Stomach smooth muscle (tissue), 2 donors: ENCODE measurements around the gene CIT.
"Not testable (repeated sequence)": the region's sequence is repeated elsewhere in the genome, so short reads cannot be mapped to it uniquely, and the experiment has no call there.

Source experiments
- H3K27ac ChIP-seq: one replicate; pipeline ENCODE4 v1.7.0; 2013; ENCODE audit warnings: mild to moderate bottlenecking, low read length, inconsistent platforms
- H3K27me3 ChIP-seq, 2 donors: one replicate each; pipeline ENCODE4 v1.7.0; 2013; ENCODE audit warnings: low read length in 2 of 2; ENCODE audit not compliant: insufficient read depth in 2 of 2, control insufficient read depth in 1 of 2
- H3K36me3 ChIP-seq, 2 donors: one replicate each; pipeline ENCODE4 v1.7.0; 2013; ENCODE audit warnings: low read length in 2 of 2; ENCODE audit not compliant: control insufficient read depth in 2 of 2, insufficient read depth in 2 of 2
- H3K4me1 ChIP-seq: one replicate; pipeline ENCODE4 v1.7.0; 2013; ENCODE audit warnings: low read length; ENCODE audit not compliant: control insufficient read depth, insufficient read depth
- H3K4me3 ChIP-seq, 2 donors: one replicate each; pipeline ENCODE4 v1.7.0; 2013; ENCODE audit warnings: low read length in 2 of 2
- H3K9ac ChIP-seq, 2 donors: one replicate each; pipeline ENCODE4 v1.7.0; 2013; ENCODE audit warnings: low read length in 2 of 2, mild to moderate bottlenecking in 1 of 2
- H3K9me3 ChIP-seq, 2 donors: one replicate each; pipeline ENCODE4 v1.7.0; 2013; ENCODE audit warnings: low read length in 2 of 2; ENCODE audit not compliant: control insufficient read depth in 2 of 2
- donor health status: healthy.
- donor health status: Pancreatic carcinoma.

The CIT gene

GRCh38 chr12:119901670-119902069 is 24.6 kb upstream of the CIT start:
- no peaks in the 10 kb centered on the region for H3K27me3 ChIP-seq
- no peak overlapping the region for H3K27ac ChIP-seq
- H3K4me1 ChIP-seq = no peaks in the 10 kb centered on the region
- no peak overlapping the region for H3K9ac ChIP-seq
- no peaks in the 10 kb centered on the region for H3K36me3 ChIP-seq
- H3K9me3 ChIP-seq = no peaks in the 10 kb centered on the region
- H3K4me3 ChIP-seq = no peak overlapping the region

GRCh38 chr12:119894916-119895315 is 17.8 kb upstream of the CIT start:
- H3K27me3 ChIP-seq = no peaks in the 10 kb centered on the region
- H3K4me3 ChIP-seq = no peak overlapping the region
- H3K9ac ChIP-seq = no peak overlapping the region
- no peaks in the 10 kb centered on the region for H3K4me1 ChIP-seq
- H3K9me3 ChIP-seq = peaks cover 2 to 7% of the 10 kb centered on the region in 2 donors
- H3K36me3 ChIP-seq = no peaks in the 10 kb centered on the region
- no peak overlapping the region for H3K27ac ChIP-seq

- not testable (repeated sequence) for H3K4me3 ChIP-seq, H3K27me3 ChIP-seq, H3K9ac ChIP-seq, H3K4me1 ChIP-seq, H3K36me3 ChIP-seq, H3K9me3 ChIP-seq, H3K27ac ChIP-seq
These were observed 15.5 kb upstream of the CIT start for GRCh38 chr12:119892611-119893010.

GRCh38 chr12:119885549-119885948 is 8.4 kb upstream of the CIT start:
- H3K36me3 ChIP-seq = no peaks in the 10 kb centered on the region
- H3K4me3 ChIP-seq = no peak overlapping the region
- no peak overlapping the region for H3K27ac ChIP-seq
- no peaks in the 10 kb centered on the region for H3K9me3 ChIP-seq
- no peaks in the 10 kb centered on the region for H3K27me3 ChIP-seq
- H3K4me1 ChIP-seq = no peaks in the 10 kb centered on the region
- no peak overlapping the region for H3K9ac ChIP-seq

- not testable (repeated sequence) for H3K27ac ChIP-seq, H3K9ac ChIP-seq, H3K9me3 ChIP-seq, H3K36me3 ChIP-seq, H3K27me3 ChIP-seq, H3K4me1 ChIP-seq, H3K4me3 ChIP-seq
These were observed 6.7 kb upstream of the CIT start for GRCh38 chr12:119883791-119884190.

- no peak overlapping the region for H3K9ac ChIP-seq
- no peak overlapping the region for H3K4me3 ChIP-seq
- no peak overlapping the region for H3K27ac ChIP-seq
- H3K9me3 ChIP-seq = no peaks in the 10 kb centered on the region
- H3K4me1 ChIP-seq = no peaks in the 10 kb centered on the region
- no peaks in the 10 kb centered on the region for H3K36me3 ChIP-seq
- no peaks in the 10 kb centered on the region for H3K27me3 ChIP-seq
These were observed 6.1 kb upstream of the CIT start for GRCh38 chr12:119883237-119883636.

- Histone ChIP-seq H3K36me3 (no peaks in the 10 kb centered on the region), H3K4me3 (peak overlapping the region; percentile 63 to 83), H3K27me3 (no peaks in the 10 kb centered on the region), H3K27ac (no peak overlapping the region), H3K9me3 (no peaks in the 10 kb centered on the region), H3K9ac (no peak overlapping the region), H3K4me1 (peaks cover 9% of the 10 kb centered on the region)
These were observed 474 bp upstream of the CIT start for GRCh38 chr12:119877639-119877948.

- Histone ChIP-seq H3K4me3 (no peak overlapping the region), H3K27me3 (no peaks in the 10 kb centered on the region), H3K9me3 (no peaks in the 10 kb centered on the region), H3K9ac (no peak overlapping the region), H3K27ac (no peak overlapping the region), H3K4me1 (no peaks in the 10 kb centered on the region), H3K36me3 (no peaks in the 10 kb centered on the region)
These were observed 6.7 kb downstream of the CIT start for GRCh38 chr12:119870457-119870856.

GRCh38 chr12:119869720-119870119 is 7.4 kb downstream of the CIT start:
- Histone ChIP-seq H3K27me3 (no peaks in the 10 kb centered on the region), H3K27ac (no peak overlapping the region), H3K9ac (no peak overlapping the region), H3K9me3 (no peaks in the 10 kb centered on the region), H3K4me3 (no peak overlapping the region), H3K4me1 (no peaks in the 10 kb centered on the region), H3K36me3 (no peaks in the 10 kb centered on the region)

- Histone ChIP-seq H3K27ac (no peak overlapping the region), H3K9ac (no peak overlapping the region), H3K27me3 (no peaks in the 10 kb centered on the region), H3K9me3 (no peaks in the 10 kb centered on the region), H3K36me3 (no peaks in the 10 kb centered on the region), H3K4me3 (no peak overlapping the region), H3K4me1 (no peaks in the 10 kb centered on the region)
These were observed 8.1 kb downstream of the CIT start for GRCh38 chr12:119868992-119869391.

- no peak overlapping the region for H3K27ac ChIP-seq
- H3K27me3 ChIP-seq = no peaks in the 10 kb centered on the region
- H3K36me3 ChIP-seq = no peaks in the 10 kb centered on the region
- H3K4me1 ChIP-seq = no peaks in the 10 kb centered on the region
- H3K4me3 ChIP-seq = no peak overlapping the region
- H3K9me3 ChIP-seq = no peaks in the 10 kb centered on the region
- H3K9ac ChIP-seq = no peak overlapping the region
These were observed 12.5 kb downstream of the CIT start for GRCh38 chr12:119864591-119864990.

GRCh38 chr12:119859241-119859640 is 17.9 kb downstream of the CIT start:
- Histone ChIP-seq H3K27ac (no peak overlapping the region), H3K27me3 (no peaks in the 10 kb centered on the region), H3K36me3 (no peaks in the 10 kb centered on the region), H3K4me3 (no peak overlapping the region), H3K4me1 (no peaks in the 10 kb centered on the region), H3K9ac (no peak overlapping the region), H3K9me3 (no peaks in the 10 kb centered on the region)
